Hepatocyte (in vitro differentiated cells): ENCODE measurements around the gene UPP1.
"Not testable (repeated sequence)": the region's sequence is repeated elsewhere in the genome, so short reads cannot be mapped to it uniquely, and the experiment has no call there.

Experiments used
- EZH2 ChIP-seq: fragments of 200-600 bp; sonication (generic); IDR thresholded peaks from 2 replicates; pipeline ENCODE4 v1.6.1; 2016; ENCODE audit warnings: antibody characterized with exemption, mild to moderate bottlenecking, borderline replicate concordance
- EZH2phosphoT487 ChIP-seq: fragments of 200-600 bp; sonication (generic); IDR thresholded peaks from one replicate; pipeline ENCODE4 v1.6.1; 2018; ENCODE audit warnings: antibody characterized with exemption, mild to moderate bottlenecking, low read depth, moderate library complexity; ENCODE audit not compliant: unreplicated experiment, severe bottlenecking
- TF ChIP-seq, protein P1 (sequence below): fragments of 200-600 bp; sonication (generic); IDR thresholded peaks from 2 replicates; pipeline ENCODE4 v1.5.1; 2016; ENCODE audit warnings: antibody characterized with exemption, mild to moderate bottlenecking; ENCODE audit not compliant: poor library complexity

DNA sequence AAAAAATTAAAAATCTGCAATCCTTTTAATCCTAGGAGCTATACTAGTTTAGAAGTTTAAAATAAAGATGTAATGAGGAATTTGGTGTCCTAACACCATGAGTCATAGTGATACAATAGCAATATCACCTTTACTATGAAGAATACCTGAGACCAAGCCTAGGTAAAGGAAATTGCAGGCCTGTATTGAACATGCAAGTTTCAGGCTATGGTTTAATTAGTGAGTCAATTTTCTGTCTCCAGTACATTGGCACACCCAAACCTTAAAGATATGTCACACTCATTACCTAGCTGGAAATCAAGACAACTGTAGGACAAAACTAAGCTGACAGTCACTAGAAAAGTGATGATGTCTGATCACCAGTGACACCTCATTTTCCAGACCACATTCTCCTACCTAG, 6.7 kb upstream of the UPP1 start:
- TF ChIP-seq, protein P1, sequence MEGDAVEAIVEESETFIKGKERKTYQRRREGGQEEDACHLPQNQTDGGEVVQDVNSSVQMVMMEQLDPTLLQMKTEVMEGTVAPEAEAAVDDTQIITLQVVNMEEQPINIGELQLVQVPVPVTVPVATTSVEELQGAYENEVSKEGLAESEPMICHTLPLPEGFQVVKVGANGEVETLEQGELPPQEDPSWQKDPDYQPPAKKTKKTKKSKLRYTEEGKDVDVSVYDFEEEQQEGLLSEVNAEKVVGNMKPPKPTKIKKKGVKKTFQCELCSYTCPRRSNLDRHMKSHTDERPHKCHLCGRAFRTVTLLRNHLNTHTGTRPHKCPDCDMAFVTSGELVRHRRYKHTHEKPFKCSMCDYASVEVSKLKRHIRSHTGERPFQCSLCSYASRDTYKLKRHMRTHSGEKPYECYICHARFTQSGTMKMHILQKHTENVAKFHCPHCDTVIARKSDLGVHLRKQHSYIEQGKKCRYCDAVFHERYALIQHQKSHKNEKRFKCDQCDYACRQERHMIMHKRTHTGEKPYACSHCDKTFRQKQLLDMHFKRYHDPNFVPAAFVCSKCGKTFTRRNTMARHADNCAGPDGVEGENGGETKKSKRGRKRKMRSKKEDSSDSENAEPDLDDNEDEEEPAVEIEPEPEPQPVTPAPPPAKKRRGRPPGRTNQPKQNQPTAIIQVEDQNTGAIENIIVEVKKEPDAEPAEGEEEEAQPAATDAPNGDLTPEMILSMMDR: not testable (repeated sequence)
- not testable (repeated sequence) for TF ChIP-seq EZH2, EZH2phosphoT487
